Germinal center (tissue), 1 donor: ENCODE data around the gene SCAF8.

Experiments
- DNase-seq: peaks from one replicate; pipeline ENCODE4 v3.0.0; 2012; ENCODE audit warnings: mixed read lengths, low spot score

SCAF8 gene

GRCh38 chr6:154839546-154839945 lies 106.3 kb downstream of the SCAF8 start:
- DNase-seq, result no peak

GRCh38 chr6:154840363-154840762 lies 107.1 kb downstream of the SCAF8 start:
- no peak for DNase-seq

- no peak for DNase-seq
Measured at GRCh38 chr6:154841109-154841508, 107.9 kb downstream of the SCAF8 start.

GRCh38 chr6:154842833-154843232 lies 109.6 kb downstream of the SCAF8 start:
- DNase-seq, result no peak

- DNase-seq, result no peak
Measured at GRCh38 chr6:154847318-154847717, 114.1 kb downstream of the SCAF8 start.

- no peak for DNase-seq
Measured at GRCh38 chr6:154848580-154848979, 115.4 kb downstream of the SCAF8 start.

GRCh38 chr6:154849475-154849874 lies 116.3 kb downstream of the SCAF8 start:
- DNase-seq, result no peak

- DNase-seq, result no peak
Measured at GRCh38 chr6:154852687-154853086, 119.5 kb downstream of the SCAF8 start.

- DNase-seq, result no peak
Measured at GRCh38 chr6:154857529-154857928, 124.3 kb downstream of the SCAF8 start.

- no peak for DNase-seq
Measured at GRCh38 chr6:154861825-154862224, 128.6 kb downstream of the SCAF8 start.

- no peak for DNase-seq
Measured at GRCh38 chr6:154862536-154862935, 129.3 kb downstream of the SCAF8 start.

- no peak for DNase-seq
Measured at GRCh38 chr6:154864066-154864430, 130.8 kb downstream of the SCAF8 start.

- DNase-seq, result no peak
Measured at GRCh38 chr6:154865291-154865690, 132.1 kb downstream of the SCAF8 start.

- peak; percentile 5 for DNase-seq
Measured at GRCh38 chr6:154868143-154868594, 135.0 kb downstream of the SCAF8 start.

GRCh38 chr6:154872542-154873114 lies 139.4 kb downstream of the SCAF8 start:
- DNase-seq, result no peak

- DNase-seq, result no peak
Measured at GRCh38 chr6:154873546-154873945, 140.3 kb downstream of the SCAF8 start.

- no peak for DNase-seq
Measured at GRCh38 chr6:154874773-154875592, 141.8 kb downstream of the SCAF8 start.

- no peak for DNase-seq
Measured at GRCh38 chr6:154876486-154877280, 143.5 kb downstream of the SCAF8 start.

- DNase-seq, result no peak
Measured at GRCh38 chr6:154878871-154879491, 145.8 kb downstream of the SCAF8 start.

- DNase-seq, result no peak
Measured at GRCh38 chr6:154882107-154882506, 148.9 kb downstream of the SCAF8 start.
